Astrocyte (in vitro differentiated cells and primary cell): ENCODE results near the gene NSF. TPM values are rescaled to one million over a fixed set of nuclear protein-coding genes. Genes with fewer than 3 reads are reported as not detected.
"Not testable (repeated sequence)": the region's sequence is repeated elsewhere in the genome, so short reads cannot be mapped to it uniquely, and the experiment has no call there.

ENCODE experiments used
- DNase-seq: peaks from one replicate; pipeline ENCODE4 v3.0.0-alpha.2; 2010; ENCODE audit warnings: low read depth
- FAIRE-seq: peaks from 2 replicates; lab custom pipeline; 2011; peaks lifted over from hg19 to GRCh38; lab: Jason Lieb, UNC
- H2AFZ ChIP-seq: 2 replicates; pipeline ENCODE4 v1.6.0; 2012; ENCODE audit warnings: low read depth, low read length, inconsistent platforms
- H3K27ac ChIP-seq: 2 replicates; pipeline ENCODE4 v1.5.1; 2011; ENCODE audit warnings: low read depth, low read length, inconsistent platforms
- H3K27me3 ChIP-seq: 2 replicates; pipeline ENCODE4 v1.6.0; 2011; ENCODE audit warnings: low read length, inconsistent platforms; ENCODE audit not compliant: insufficient read depth
- H3K36me3 ChIP-seq: 2 replicates; pipeline ENCODE4 v1.5.1; 2011; ENCODE audit warnings: low read length, inconsistent platforms; ENCODE audit not compliant: insufficient read depth
- H3K4me1 ChIP-seq: 2 replicates; pipeline ENCODE4 v1.5.1; 2011; ENCODE audit warnings: low read length, inconsistent platforms; ENCODE audit not compliant: insufficient read depth
- H3K4me2 ChIP-seq: 2 replicates; pipeline ENCODE4 v1.6.0; 2012; ENCODE audit warnings: low read length, inconsistent platforms
- H3K4me3 ChIP-seq: 2 replicates; pipeline ENCODE4 v1.5.1; 2011; ENCODE audit warnings: low read depth, mild to moderate bottlenecking, low read length, inconsistent platforms; ENCODE audit not compliant: insufficient read depth
- H3K79me2 ChIP-seq: 2 replicates; pipeline ENCODE4 v1.6.0; 2012; ENCODE audit warnings: mild to moderate bottlenecking, low read length, inconsistent platforms; ENCODE audit not compliant: insufficient read depth
- H3K9ac ChIP-seq: 2 replicates; pipeline ENCODE4 v1.6.0; 2012; ENCODE audit warnings: mild to moderate bottlenecking, low read length, inconsistent platforms
- H3K9me3 ChIP-seq: 2 replicates; pipeline ENCODE4 v1.5.1; 2012; ENCODE audit warnings: low read depth, mild to moderate bottlenecking, low read length, inconsistent platforms; ENCODE audit not compliant: insufficient read depth
- H4K20me1 ChIP-seq: 2 replicates; pipeline ENCODE4 v1.6.0; 2012; ENCODE audit warnings: low read length, inconsistent platforms; ENCODE audit not compliant: insufficient read depth
- H3K27ac Mint-ChIP-seq: one replicate; pipeline ENCODE4 v1.8.0; 2021; ENCODE audit warnings: mild to moderate bottlenecking, mixed read lengths; ENCODE audit not compliant: unreplicated experiment
- H3K27me3 Mint-ChIP-seq: one replicate; pipeline ENCODE4 v1.8.0; 2021; ENCODE audit warnings: low read depth, mixed read lengths; ENCODE audit not compliant: unreplicated experiment
- H3K36me3 Mint-ChIP-seq: one replicate; pipeline ENCODE4 v1.8.0; 2021; ENCODE audit warnings: low read depth, mixed read lengths; ENCODE audit not compliant: unreplicated experiment
- H3K4me1 Mint-ChIP-seq: one replicate; pipeline ENCODE4 v1.8.0; 2021; ENCODE audit warnings: low read depth, mixed read lengths; ENCODE audit not compliant: unreplicated experiment
- H3K4me3 Mint-ChIP-seq: one replicate; pipeline ENCODE4 v1.8.0; 2021; ENCODE audit warnings: mild to moderate bottlenecking, moderate library complexity, mixed read lengths; ENCODE audit not compliant: unreplicated experiment
- H3K9me3 Mint-ChIP-seq: one replicate; pipeline ENCODE4 v1.8.0; 2021; ENCODE audit warnings: mild to moderate bottlenecking, mixed read lengths; ENCODE audit not compliant: unreplicated experiment
- EZH2 ChIP-seq: IDR thresholded peaks from 2 replicates; pipeline ENCODE4 v1.6.1; 2012; ENCODE audit warnings: mild to moderate bottlenecking, low read length, inconsistent platforms; ENCODE audit not compliant: insufficient read depth
- total RNA-seq: library from RNA; stranded (reverse); gene quantifications from 2 replicates; pipeline ENCODE4 v1.2.1, GENCODE V29; 2021
- TF ChIP-seq, protein P1 (sequence below): IDR thresholded peaks from 2 replicates; pipeline ENCODE4 v1.5.1; 2011; ENCODE audit warnings: low read depth, mild to moderate bottlenecking, inconsistent platforms, low read length, moderate library complexity; ENCODE audit not compliant: insufficient read depth

NSF gene
- total RNA-seq, 1 donor from 2014 or later = 83.4 TPM

DNA sequence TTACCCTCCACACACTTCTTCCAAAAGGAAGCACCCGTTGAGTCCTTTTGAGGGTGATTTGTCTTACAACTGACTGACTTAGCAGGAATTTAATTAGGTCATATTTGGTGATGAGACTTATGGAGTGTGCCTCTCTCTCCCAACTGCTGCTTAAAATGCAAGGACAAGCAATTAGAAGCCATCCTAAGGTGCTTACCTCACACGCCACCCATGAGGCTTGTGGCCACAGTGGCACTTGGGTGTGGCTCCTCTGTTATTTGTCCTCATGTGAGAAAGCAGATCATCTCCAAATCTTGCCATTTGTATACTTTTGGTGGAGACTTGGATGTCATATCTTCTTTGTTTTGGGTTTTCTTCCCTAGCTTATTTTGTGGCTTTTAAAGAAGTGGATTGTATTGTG is 166.4 kb downstream of the NSF start:
- FAIRE-seq (no peak), DNase-seq (no peak)
- Mint-ChIP-seq H3K36me3 (peaks cover 7% of the 10 kb centered on the region), H3K4me1 (no peaks in the 10 kb centered on the region), H3K4me3 (no peak overlapping the region), H3K27ac (no peak overlapping the region), H3K27me3 (no peaks in the 10 kb centered on the region), H3K9me3 (no peaks in the 10 kb centered on the region)
- H3K4me1 ChIP-seq = no peaks in the 10 kb centered on the region
- H4K20me1 ChIP-seq = no peaks in the 10 kb centered on the region
- H2AFZ ChIP-seq = no peak overlapping the region
- no peaks in the 10 kb centered on the region for H3K79me2 ChIP-seq
- TF ChIP-seq, protein P1, sequence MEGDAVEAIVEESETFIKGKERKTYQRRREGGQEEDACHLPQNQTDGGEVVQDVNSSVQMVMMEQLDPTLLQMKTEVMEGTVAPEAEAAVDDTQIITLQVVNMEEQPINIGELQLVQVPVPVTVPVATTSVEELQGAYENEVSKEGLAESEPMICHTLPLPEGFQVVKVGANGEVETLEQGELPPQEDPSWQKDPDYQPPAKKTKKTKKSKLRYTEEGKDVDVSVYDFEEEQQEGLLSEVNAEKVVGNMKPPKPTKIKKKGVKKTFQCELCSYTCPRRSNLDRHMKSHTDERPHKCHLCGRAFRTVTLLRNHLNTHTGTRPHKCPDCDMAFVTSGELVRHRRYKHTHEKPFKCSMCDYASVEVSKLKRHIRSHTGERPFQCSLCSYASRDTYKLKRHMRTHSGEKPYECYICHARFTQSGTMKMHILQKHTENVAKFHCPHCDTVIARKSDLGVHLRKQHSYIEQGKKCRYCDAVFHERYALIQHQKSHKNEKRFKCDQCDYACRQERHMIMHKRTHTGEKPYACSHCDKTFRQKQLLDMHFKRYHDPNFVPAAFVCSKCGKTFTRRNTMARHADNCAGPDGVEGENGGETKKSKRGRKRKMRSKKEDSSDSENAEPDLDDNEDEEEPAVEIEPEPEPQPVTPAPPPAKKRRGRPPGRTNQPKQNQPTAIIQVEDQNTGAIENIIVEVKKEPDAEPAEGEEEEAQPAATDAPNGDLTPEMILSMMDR = no peak
- TF ChIP-seq EZH2 = no peak
- no peaks in the 10 kb centered on the region for H3K27me3 ChIP-seq
- H3K4me2 ChIP-seq = no peak overlapping the region
- no peak overlapping the region for H3K4me3 ChIP-seq
- no peak overlapping the region for H3K9ac ChIP-seq
- H3K27ac ChIP-seq = no peak overlapping the region
- H3K9me3 ChIP-seq = no peaks in the 10 kb centered on the region
- H3K36me3 ChIP-seq = peaks cover 6% of the 10 kb centered on the region

DNA sequence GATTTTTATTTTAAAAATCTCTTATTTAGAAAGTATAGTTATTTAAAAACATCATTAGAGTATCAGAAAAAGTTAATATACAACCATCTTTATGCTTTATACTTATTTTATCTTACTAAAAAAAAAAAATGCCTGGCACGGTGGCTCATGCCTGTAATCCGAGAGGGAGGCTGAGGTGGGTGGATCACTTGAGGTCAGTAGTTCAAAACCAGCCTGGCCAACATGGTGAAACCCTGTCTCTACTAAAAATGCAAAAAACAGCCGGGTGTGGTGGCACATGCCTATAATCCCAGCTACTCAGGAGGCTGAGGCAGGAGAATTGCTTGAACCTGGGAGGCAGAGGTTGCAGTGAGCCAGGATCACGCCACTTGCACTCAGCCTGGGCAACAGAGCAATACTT is 167.1 kb downstream of the NSF start:
- DNase-seq, FAIRE-seq, H3K27ac Mint-ChIP-seq, H3K27me3 Mint-ChIP-seq, H3K9me3 ChIP-seq, H3K4me1 Mint-ChIP-seq, H3K4me1 ChIP-seq, H3K4me3 ChIP-seq, H2AFZ ChIP-seq, H3K4me2 ChIP-seq, H3K27ac ChIP-seq, H3K4me3 Mint-ChIP-seq, H3K27me3 ChIP-seq, H3K9ac ChIP-seq, H3K36me3 ChIP-seq, H3K36me3 Mint-ChIP-seq, H3K9me3 Mint-ChIP-seq, H4K20me1 ChIP-seq, H3K79me2 ChIP-seq: not testable (repeated sequence)

DNA sequence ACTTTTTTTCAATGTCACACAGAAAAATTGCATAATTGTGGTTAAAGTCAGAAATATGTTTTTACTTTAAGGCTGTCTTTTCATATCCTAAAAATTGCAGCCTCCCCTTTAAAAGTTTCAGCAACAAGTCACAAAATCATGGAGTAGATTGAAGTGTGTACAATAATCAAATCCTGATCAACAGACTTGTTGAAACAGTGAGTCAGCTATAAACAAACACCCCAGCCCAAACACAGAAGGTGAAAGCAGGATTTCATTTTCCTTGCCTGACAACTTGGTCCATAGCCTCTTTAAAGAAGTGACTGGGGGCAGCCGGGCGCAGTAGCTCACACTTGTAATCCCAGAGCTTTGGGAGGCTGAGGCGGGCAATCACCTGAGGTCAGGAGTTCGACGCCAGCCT is 168.1 kb downstream of the NSF start:
- TF ChIP-seq, protein P1 = no peak
- TF ChIP-seq EZH2 = no peak
- Histone ChIP-seq H3K36me3 (peaks cover 6% of the 10 kb centered on the region), H3K4me3 (no peak overlapping the region), H3K79me2 (no peaks in the 10 kb centered on the region), H3K9me3 (no peaks in the 10 kb centered on the region), H3K4me1 (peaks cover 4% of the 10 kb centered on the region), H3K4me2 (no peak overlapping the region), H4K20me1 (no peaks in the 10 kb centered on the region), H2AFZ (no peak overlapping the region), H3K27ac (no peak overlapping the region), H3K9ac (no peak overlapping the region), H3K27me3 (no peaks in the 10 kb centered on the region)
- Mint-ChIP-seq H3K27me3 (no peaks in the 10 kb centered on the region), H3K36me3 (peaks cover 7% of the 10 kb centered on the region), H3K4me1 (no peaks in the 10 kb centered on the region), H3K27ac (no peak overlapping the region), H3K4me3 (no peak overlapping the region), H3K9me3 (no peaks in the 10 kb centered on the region)
- FAIRE-seq (no peak), DNase-seq (no peak)
